Lower lobe of right lung (tissue), 2 donors: Measurements from ENCODE around the gene CELA2A. TPM values are rescaled to one million over a fixed set of nuclear protein-coding genes. Genes with fewer than 3 reads are reported as not detected.

ENCODE experiments used
- ATAC-seq, 2 donors: fragments of 200-7000 bp; cut with Tn5 transposase; one replicate each; pipeline ENCODE4 v1.9.1; 2020 to 2022; ENCODE audit warnings: mild to moderate bottlenecking in 2 of 2, moderate library complexity in 2 of 2
- DNase-seq: peaks from one replicate; pipeline ENCODE4 v3.0.0-alpha.2; 2020
- H3K27ac ChIP-seq: fragments of 200-600 bp; one replicate; pipeline ENCODE4 v1.8.0; 2022
- H3K27me3 ChIP-seq: fragments of 200-600 bp; one replicate; pipeline ENCODE4 v1.8.0; 2022; ENCODE audit warnings: low read depth
- H3K36me3 ChIP-seq: fragments of 200-600 bp; one replicate; pipeline ENCODE4 v1.8.0; 2022; ENCODE audit warnings: mild to moderate bottlenecking
- H3K4me1 ChIP-seq: fragments of 200-600 bp; one replicate; pipeline ENCODE4 v1.8.0; 2022
- H3K4me3 ChIP-seq: fragments of 200-600 bp; one replicate; pipeline ENCODE4 v1.8.0; 2022; ENCODE audit warnings: mild to moderate bottlenecking
- H3K9me3 ChIP-seq: fragments of 200-600 bp; one replicate; pipeline ENCODE4 v1.8.0; 2022
- intact Hi-C: fragments of 100-400 bp; cut with DNase I; formaldehyde crosslinking; loops from one replicate; pipeline ENCODE4 v1.11.0; 2022
- total RNA-seq: library from RNA; stranded (reverse); fragmentation: NEBNext Ultra II Directional; extraction: Animal tissue kit (Norgen Biotek cat#: 25700); gene quantifications from one replicate; pipeline ENCODE4 v1.2.1, GENCODE V29; 2021
- TF ChIP-seq, protein P1 (sequence below): fragments of 200-600 bp; IDR thresholded peaks from one replicate; pipeline ENCODE4 v1.8.0; 2022; ENCODE audit warnings: antibody characterized with exemption, mild to moderate bottlenecking
- donor health status: DM: no; HTN: yes; CAD: no; lungs with severe emphysema.

Gene CELA2A
- total RNA-seq, 1 donor from 2014 or later = not detected

DNA sequence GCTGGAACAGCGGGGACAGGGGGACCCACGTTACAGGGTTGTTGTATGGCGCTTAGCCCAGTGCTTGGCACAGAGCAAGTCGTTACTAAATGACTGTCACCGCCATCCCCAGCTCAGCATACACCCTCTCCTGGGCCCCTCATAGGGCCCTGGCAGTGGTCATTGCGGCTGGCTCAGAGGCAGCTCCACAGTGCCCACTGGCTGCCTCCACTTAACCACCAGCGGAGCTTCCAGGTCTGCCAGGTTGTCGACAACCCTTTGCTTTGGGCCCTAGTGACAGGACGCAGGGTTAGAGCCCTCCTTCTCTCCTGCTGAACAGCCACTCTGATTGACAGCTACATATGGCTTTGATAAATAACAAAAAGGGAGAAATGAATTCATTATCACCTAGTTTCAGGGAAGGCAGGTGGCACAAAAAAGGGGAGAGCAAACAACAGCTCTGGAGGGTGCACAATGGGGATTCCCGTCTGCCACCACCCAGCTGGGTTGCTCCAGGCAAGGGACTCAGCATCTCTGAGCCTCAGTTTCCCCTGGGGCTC is 42.0 kb upstream of the CELA2A start:
- no peaks in the 10 kb centered on the region for H3K27me3 ChIP-seq
- no peak for DNase-seq
- no peaks in the 10 kb centered on the region for H3K9me3 ChIP-seq
- intact Hi-C loops = no loop called here
- H3K4me3 ChIP-seq = no peak overlapping the region
- H3K27ac ChIP-seq = peak overlapping the region; percentile 73
- no peak for ATAC-seq
- H3K36me3 ChIP-seq = peaks cover 11% of the 10 kb centered on the region
- peaks cover 75% of the 10 kb centered on the region for H3K4me1 ChIP-seq
- TF ChIP-seq, protein P1, sequence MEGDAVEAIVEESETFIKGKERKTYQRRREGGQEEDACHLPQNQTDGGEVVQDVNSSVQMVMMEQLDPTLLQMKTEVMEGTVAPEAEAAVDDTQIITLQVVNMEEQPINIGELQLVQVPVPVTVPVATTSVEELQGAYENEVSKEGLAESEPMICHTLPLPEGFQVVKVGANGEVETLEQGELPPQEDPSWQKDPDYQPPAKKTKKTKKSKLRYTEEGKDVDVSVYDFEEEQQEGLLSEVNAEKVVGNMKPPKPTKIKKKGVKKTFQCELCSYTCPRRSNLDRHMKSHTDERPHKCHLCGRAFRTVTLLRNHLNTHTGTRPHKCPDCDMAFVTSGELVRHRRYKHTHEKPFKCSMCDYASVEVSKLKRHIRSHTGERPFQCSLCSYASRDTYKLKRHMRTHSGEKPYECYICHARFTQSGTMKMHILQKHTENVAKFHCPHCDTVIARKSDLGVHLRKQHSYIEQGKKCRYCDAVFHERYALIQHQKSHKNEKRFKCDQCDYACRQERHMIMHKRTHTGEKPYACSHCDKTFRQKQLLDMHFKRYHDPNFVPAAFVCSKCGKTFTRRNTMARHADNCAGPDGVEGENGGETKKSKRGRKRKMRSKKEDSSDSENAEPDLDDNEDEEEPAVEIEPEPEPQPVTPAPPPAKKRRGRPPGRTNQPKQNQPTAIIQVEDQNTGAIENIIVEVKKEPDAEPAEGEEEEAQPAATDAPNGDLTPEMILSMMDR = no peak

DNA sequence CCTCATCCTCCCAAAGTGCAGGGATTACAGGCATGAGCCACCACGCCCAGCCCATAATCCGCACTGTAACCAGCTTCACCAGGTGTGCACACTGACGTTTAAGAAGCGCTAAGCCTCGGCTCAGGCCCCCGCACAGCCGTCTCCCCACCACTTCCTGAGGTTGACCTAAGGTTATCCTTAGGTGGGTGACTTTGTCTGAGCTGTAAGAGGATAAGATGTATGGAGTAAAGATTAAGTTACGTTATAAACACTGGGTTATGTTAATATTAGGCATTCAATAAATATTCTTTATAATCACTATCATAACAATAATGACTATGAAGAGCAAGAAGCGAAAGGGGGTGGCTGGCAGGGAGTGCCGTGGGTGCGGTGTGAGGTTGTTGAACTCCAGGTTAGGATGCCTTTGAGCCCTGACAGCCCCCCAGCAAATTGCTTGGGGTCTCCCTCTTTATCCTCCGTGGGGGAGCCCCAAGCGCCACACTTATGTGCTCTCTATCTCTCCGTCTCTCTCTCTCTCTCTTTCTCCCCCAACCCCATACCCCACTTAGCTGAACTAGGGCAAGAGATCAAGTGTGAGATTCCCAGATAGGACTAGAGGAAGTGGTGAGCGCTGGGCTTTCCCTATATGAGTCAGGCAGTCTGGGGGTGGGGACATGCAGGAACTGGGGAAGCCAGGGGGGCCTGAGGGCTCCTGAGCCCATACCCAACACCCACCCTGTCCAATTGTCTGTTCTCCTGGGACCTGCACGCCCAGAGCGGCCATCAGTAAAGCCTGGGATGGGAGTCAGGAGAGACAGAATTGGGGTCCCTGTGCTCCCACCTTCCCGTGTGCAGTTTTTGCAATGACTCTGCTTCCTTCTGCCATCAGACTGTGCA is 39.2 kb upstream of the CELA2A start:
- DNase-seq (peak; percentile 66), ATAC-seq (peak; percentile 62 to 63)
- Histone ChIP-seq H3K9me3 (no peaks in the 10 kb centered on the region), H3K36me3 (peaks cover 11% of the 10 kb centered on the region), H3K27me3 (no peaks in the 10 kb centered on the region), H3K27ac (peak overlapping the region; percentile 73), H3K4me1 (peaks cover 93% of the 10 kb centered on the region), H3K4me3 (peak overlapping the region; percentile 19)
- TF ChIP-seq, protein P1 = no peak
- intact Hi-C loops = no loop called here

DNA sequence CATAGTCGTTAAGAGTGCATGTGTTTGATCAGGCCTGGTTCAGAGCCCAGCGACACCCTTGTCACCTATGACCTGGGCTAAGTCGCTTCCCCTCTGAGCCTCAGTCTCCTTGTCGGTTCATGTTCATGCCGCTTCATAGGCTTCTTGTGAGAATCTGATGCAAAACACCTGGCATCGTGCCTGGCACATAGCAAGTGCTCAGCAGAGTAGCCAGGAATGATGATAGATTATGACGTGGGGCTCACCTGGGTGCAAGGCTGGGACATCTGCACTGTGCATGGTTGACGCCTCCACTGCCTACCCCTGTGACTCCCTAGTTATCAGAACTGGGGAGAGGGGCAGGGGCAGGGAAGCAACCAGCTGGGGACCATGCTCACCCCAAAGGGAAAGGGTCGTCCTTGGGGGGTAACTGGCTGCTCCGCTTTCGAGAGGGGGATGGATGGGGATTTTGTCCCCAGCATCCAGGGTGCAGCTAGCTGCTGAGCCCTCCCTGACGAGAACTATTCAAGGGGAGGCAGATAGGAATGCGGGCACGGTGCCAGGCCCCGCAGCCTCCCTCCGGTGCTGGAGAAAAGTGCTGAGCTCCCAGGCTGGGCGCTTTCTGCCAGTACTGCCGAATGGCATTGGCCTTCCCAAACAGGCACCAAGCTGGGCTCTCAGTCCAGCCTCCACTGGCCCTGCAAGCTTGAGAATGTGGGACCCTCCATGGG is 37.6 kb upstream of the CELA2A start:
- H3K9me3 ChIP-seq = no peaks in the 10 kb centered on the region
- intact Hi-C loops = no loop called here
- peaks cover 11% of the 10 kb centered on the region for H3K36me3 ChIP-seq
- H3K27ac ChIP-seq = no peak overlapping the region
- H3K27me3 ChIP-seq = no peaks in the 10 kb centered on the region
- no peak overlapping the region for H3K4me3 ChIP-seq
- TF ChIP-seq, protein P1 = no peak
- ATAC-seq (no peak), DNase-seq (no peak)
- peaks cover 76% of the 10 kb centered on the region for H3K4me1 ChIP-seq

DNA sequence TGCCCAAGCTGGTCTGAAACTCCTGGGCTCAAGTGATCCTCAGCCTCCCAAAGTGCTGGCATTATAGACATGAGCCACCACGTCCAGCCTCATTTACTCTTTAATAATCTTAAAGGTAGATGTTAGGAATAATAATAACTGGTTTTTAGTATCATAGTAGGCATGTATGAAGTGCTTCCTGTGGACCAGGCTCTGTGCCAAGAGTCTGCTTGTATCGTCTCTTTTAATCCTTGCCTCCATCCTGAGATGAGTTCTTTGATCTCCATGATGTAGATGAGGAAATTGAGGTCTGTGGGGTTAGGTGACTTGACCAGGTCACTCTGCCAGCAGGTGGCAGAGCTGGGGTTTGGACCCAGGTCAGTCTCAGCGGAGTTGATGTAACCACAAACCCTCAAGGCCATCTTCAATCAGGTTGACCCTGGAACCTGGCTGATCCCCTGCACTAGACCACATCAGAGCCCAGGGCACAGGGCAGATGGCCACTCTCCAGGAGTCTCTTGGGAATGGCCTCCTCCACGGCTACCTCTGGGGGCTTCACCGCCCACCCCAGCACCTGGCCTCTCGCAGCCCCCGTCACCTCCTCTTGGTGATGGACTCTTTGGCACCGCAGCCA is 35.6 kb upstream of the CELA2A start:
- H3K27me3 ChIP-seq = no peaks in the 10 kb centered on the region
- ATAC-seq = no peak
- no peaks in the 10 kb centered on the region for H3K9me3 ChIP-seq
- intact Hi-C loops = no loop called here
- no peak overlapping the region for H3K4me3 ChIP-seq
- peaks cover 56% of the 10 kb centered on the region for H3K4me1 ChIP-seq
- H3K27ac ChIP-seq = no peak overlapping the region
- no peak for DNase-seq
- peaks cover 11% of the 10 kb centered on the region for H3K36me3 ChIP-seq
- TF ChIP-seq, protein P1 = no peak

DNA sequence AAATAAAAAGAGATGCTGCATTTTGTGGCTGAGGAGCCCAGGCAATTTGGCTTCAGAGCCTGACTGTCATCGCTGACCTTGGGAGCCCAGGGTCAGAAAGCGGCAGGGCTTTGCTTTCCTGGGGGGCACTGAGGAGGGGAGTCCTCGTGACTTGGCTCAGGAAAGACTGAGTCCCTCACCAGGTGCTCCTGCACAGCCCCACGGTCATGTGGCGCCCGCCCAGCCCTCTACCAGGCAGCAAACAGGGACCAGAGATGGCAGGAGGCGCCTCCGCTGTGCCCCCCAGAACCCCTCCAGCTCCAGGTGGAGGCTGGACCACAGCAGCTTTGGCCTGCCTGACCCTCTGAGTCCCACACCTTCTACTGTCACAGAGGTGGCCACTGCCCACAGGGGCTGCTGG is 33.7 kb upstream of the CELA2A start:
- DNase-seq (no peak), ATAC-seq (no peak)
- H3K9me3 ChIP-seq = no peaks in the 10 kb centered on the region
- peaks cover 37% of the 10 kb centered on the region for H3K4me1 ChIP-seq
- intact Hi-C loops = no loop called here
- no peaks in the 10 kb centered on the region for H3K27me3 ChIP-seq
- H3K27ac ChIP-seq = no peak overlapping the region
- no peak overlapping the region for H3K4me3 ChIP-seq
- H3K36me3 ChIP-seq = peaks cover 29% of the 10 kb centered on the region
- TF ChIP-seq, protein P1 = no peak
